ENCODE results near the gene HOMER2.

Gene HOMER2

GRCh38 chr15:82933576-82933975 is 18.9 kb downstream of the HOMER2 start:
- peak in 1 of 2 donors; percentile 10 for DNase-seq (ENCODE audit: extremely low read depth in 1 of 2, low read depth in 1 of 2)

- no peak for DNase-seq (ENCODE audit: extremely low read depth in 1 of 2, low read depth in 1 of 2)
Observed at GRCh38 chr15:82931221-82931620, 21.3 kb downstream of the HOMER2 start.

- DNase-seq (ENCODE audit: extremely low read depth in 1 of 2, low read depth in 1 of 2): no peak
Observed at GRCh38 chr15:82930461-82930860, 22.1 kb downstream of the HOMER2 start.

GRCh38 chr15:82928711-82929110 is 23.8 kb downstream of the HOMER2 start:
- DNase-seq (ENCODE audit: extremely low read depth in 1 of 2, low read depth in 1 of 2): no peak

- DNase-seq (ENCODE audit: extremely low read depth in 1 of 2, low read depth in 1 of 2): no peak
Observed at GRCh38 chr15:82923744-82924143, 28.8 kb downstream of the HOMER2 start.

GRCh38 chr15:82922737-82923136 is 29.8 kb downstream of the HOMER2 start:
- DNase-seq (ENCODE audit: extremely low read depth in 1 of 2, low read depth in 1 of 2): no peak

- no peak for DNase-seq (ENCODE audit: extremely low read depth in 1 of 2, low read depth in 1 of 2)
Observed at GRCh38 chr15:82921939-82922338, 30.6 kb downstream of the HOMER2 start.

GRCh38 chr15:82921242-82921641 is 31.3 kb downstream of the HOMER2 start:
- no peak for DNase-seq (ENCODE audit: extremely low read depth in 1 of 2, low read depth in 1 of 2)

- DNase-seq (ENCODE audit: extremely low read depth in 1 of 2, low read depth in 1 of 2): no peak
Observed at GRCh38 chr15:82919231-82919886, 33.2 kb downstream of the HOMER2 start.

- no peak for DNase-seq (ENCODE audit: extremely low read depth in 1 of 2, low read depth in 1 of 2)
Observed at GRCh38 chr15:82918607-82919230, 33.8 kb downstream of the HOMER2 start.

GRCh38 chr15:82918162-82918561 is 34.4 kb downstream of the HOMER2 start:
- no peak for DNase-seq (ENCODE audit: extremely low read depth in 1 of 2, low read depth in 1 of 2)

- DNase-seq (ENCODE audit: extremely low read depth in 1 of 2, low read depth in 1 of 2): no peak
Observed at GRCh38 chr15:82917249-82917648, 35.3 kb downstream of the HOMER2 start.

GRCh38 chr15:82916161-82916952 is 36.2 kb downstream of the HOMER2 start:
- DNase-seq (ENCODE audit: extremely low read depth in 1 of 2, low read depth in 1 of 2): no peak

- DNase-seq (ENCODE audit: extremely low read depth in 1 of 2, low read depth in 1 of 2): no peak
Observed at GRCh38 chr15:82914396-82914795, 38.1 kb downstream of the HOMER2 start.

- DNase-seq (ENCODE audit: extremely low read depth in 1 of 2, low read depth in 1 of 2): no peak
Observed at GRCh38 chr15:82911458-82911857, 41.1 kb downstream of the HOMER2 start.

GRCh38 chr15:82910721-82911120 is 41.8 kb downstream of the HOMER2 start:
- no peak for DNase-seq (ENCODE audit: extremely low read depth in 1 of 2, low read depth in 1 of 2)

- no peak for DNase-seq (ENCODE audit: extremely low read depth in 1 of 2, low read depth in 1 of 2)
Observed at GRCh38 chr15:82909080-82909815, 43.3 kb downstream of the HOMER2 start.

- no peak for DNase-seq (ENCODE audit: extremely low read depth in 1 of 2, low read depth in 1 of 2)
Observed at GRCh38 chr15:82907350-82907749, 45.2 kb downstream of the HOMER2 start.

- no peak for DNase-seq (ENCODE audit: extremely low read depth in 1 of 2, low read depth in 1 of 2)
Observed at GRCh38 chr15:82904574-82904973, 47.9 kb downstream of the HOMER2 start.

GRCh38 chr15:82903511-82903910 is 49.0 kb downstream of the HOMER2 start:
- no peak for DNase-seq (ENCODE audit: extremely low read depth in 1 of 2, low read depth in 1 of 2)

GRCh38 chr15:82901114-82901805 is 51.3 kb downstream of the HOMER2 start:
- DNase-seq (ENCODE audit: extremely low read depth in 1 of 2, low read depth in 1 of 2): no peak
